Ureter (tissue), 1 donor: ENCODE results near the gene MT1F. TPM values are rescaled to one million over a fixed set of nuclear protein-coding genes. Genes with fewer than 3 reads are reported as not detected.

Source experiments
- DNase-seq: peaks from one replicate; pipeline ENCODE4 v3.0.0-alpha.2; 2020; ENCODE audit warnings: low spot score
- total RNA-seq: library from RNA; stranded (reverse); gene quantifications from one replicate; pipeline ENCODE4 v1.2.4, GENCODE V29; 2023
- donor health status: DM: yes; HTN: yes; CAD: no.

The MT1F gene
- total RNA-seq, 1 donor from 2014 or later = 8.7 TPM

DNA sequence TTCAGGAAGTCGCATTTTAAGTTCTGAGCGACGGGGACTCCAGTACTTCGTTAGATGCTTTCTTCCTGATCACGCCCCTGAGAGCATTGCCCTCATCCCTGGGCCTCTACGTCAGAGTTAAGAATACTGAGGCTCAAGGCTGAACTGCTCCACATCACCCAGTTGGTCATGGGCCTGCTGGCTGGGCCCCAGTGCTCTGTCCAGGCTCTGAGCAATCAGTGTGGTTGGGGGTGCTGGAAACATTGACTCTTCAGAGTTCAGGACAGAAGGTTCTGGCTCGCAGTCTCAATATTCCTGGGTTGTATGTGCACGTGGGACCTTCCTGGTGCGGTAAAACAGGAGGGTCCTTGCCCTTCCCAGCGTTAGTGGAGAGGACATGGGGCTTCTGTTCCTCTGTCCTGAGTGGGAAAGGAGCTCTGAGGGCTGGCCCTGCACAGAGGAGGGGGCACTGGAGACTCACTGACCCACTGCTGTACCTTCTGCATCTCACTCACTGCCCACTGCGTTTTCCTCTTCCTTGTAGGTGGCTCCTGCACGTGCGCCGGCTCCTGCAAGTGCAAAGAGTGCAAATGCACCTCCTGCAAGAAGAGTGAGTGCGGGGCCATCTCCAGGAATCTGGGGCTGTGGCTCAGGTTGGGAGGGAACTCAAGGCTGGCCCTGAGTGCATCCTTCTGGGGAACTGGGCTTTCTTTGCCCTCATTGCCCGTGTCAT lies 31.7 kb upstream of the MT1F start:
- DNase-seq = no peak

DNA sequence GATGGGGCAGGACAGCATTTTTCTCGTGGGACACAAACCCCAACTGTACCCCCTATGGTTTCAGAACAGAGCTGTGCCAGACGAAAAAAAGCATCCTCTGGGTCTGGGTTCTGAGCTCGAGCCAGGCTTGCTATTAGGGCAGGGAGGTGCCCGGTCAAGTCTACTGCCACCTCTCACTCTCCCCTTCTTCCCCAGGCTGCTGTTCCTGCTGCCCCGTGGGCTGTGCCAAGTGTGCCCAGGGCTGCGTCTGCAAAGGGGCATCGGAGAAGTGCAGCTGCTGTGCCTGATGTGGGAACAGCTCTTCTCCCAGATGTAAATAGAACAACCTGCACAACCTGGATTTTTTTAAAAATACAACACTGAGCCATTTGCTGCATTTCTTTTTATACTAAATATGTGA lies 31.1 kb upstream of the MT1F start:
- no peak for DNase-seq

DNA sequence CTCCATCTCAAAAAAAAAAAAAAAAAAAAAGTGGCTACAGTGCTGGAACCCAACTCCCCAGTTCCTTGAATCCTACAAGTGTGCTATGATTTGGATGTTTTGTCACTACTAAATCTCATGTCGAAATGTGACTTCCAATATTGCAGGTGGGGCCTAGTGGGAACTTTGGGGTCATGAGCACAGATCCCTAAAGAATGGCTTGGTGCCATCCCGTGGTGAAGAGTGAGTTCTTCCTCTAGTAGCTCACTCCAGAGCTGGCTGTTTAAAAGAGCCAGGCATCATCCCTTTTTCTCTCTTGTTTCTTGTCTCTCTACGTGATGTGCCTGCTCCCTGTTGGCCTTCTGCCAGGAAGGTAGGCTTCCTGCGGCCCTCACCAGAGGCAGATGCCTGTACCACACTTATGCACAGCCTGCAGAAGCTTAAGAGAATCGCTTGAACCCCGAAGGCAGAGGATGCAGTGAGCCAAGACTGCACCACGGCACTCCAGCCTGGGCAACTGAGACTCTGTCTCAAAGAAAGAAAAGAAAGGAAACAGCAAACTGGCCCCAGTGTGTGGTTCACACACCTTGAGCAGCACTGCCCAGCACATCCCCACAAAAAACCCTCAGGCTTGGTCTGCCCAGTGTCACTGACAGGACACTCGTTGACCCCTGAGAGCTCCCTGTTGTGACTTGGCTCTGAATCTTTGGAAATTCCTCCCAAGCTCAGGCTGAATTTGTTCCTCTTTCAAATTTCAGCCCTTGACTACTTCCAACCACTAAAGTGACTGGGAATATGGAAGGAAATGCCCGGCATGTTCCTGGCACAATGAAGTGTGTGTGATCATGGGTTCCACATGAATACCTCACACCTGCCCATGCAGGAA lies 29.0 kb upstream of the MT1F start:
- DNase-seq = no peak

DNA sequence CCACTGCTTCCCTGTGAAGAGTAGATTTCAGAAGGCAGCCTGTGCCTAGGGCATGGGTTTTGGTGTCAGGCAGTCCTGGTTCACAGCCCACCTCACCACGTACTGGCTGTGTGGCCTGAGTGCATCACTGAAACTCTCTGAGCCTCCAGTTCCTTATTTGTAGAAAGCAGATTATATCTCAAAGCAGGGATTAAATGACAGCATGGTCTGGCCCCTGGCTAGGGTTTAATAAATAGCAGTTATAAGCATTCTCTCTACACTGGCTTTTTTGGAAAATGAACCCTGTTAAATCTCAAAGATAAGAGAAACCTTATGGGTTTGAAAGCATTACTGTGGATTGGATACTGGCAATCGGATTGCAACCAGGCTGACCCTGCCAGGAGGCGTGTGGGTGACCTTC lies 28.2 kb upstream of the MT1F start:
- DNase-seq = no peak

DNA sequence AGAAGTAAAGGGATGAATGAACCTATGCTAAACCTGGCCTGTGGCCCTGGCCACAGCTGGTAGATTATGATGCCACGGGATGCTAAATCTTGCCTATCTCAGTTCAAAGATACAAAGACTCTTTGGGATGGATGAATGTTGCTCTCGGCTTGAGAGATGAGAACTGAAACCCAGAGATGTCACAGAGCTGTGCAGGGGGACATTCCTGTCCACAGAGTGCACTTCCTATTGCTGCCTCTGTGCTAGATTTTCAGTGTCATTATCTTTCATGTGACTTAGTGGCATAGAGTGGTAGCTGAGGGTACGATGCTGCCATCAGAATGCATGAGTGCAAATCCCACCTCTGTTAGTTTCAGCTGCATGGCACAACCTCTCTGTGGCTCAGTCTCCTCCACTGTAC lies 27.6 kb upstream of the MT1F start:
- DNase-seq = no peak

DNA sequence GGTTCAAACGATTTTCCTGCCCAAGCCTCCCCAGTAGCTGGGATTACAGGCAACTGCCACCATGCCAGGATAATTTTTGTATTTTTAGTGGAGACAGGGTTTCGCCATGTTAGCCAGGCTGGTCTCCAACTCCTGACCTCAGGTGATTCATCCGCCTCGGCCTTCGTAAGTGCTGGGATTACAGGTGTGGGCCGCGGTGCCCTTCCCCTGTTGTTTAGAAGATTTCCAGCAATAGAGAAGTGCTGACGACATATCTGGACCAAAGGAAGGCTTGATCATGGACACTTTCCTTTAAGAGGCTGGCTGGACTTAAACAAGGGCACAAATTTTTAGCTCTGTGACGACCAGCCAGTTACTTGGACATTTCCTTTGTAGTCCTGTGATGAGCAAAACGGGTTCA lies 26.6 kb upstream of the MT1F start:
- DNase-seq = no peak

DNA sequence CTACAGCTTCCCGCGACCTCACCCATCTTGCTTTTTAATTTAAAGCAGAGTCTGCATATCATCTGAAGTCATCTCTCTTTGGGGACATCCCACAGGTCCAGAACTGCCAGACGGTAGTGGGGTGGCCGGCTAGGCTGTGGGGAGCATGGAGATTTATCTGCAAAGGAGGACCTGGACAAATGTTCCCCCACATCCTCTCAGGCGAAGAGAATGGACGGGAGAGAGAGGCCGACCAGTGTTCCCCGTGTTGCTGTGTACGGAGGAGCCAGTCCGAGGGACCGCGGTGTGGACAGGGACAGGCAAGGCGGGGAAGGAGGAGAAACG lies 26.0 kb upstream of the MT1F start:
- DNase-seq = no peak

DNA sequence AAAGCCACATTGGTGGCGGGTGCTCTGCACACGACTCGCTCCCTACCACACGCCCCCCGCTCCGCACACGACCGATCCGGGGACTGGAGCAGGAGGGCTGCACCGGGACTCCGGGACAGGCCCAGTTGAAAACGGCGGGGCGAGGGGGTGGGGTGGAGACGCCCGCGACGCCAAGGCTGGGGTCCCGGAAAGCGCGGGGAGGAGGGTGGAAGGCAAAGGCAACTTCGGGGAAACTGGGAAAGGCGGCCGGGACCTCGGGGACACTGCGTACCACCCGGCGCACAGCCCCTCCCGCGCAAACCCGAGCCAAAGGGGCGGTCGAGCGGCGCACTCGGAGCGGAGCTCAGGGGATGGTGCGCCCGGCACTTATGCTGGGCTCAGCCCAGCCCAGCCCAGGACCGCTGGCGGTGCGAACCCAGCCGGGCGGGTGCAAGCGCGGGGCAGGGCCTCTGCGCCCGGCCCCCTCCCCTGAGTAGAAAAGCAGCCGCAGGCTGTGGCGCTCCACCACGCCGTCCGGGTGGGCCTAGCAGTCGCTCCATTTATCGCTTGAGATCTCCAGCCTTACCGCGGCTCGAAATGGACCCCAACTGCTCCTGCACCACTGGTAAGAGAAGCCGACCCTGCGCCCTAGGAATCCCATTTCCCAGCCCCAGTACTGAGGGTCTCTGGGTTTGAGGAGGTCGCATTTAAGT lies 25.5 kb upstream of the MT1F start, which contains the start of gene MT1M:
MT1M (plus strand) TSS at position 504 of the 692 bp plus-strand sequence; CDS start at position 577, 73 bp downstream.
- DNase-seq = peak; percentile 58

DNA sequence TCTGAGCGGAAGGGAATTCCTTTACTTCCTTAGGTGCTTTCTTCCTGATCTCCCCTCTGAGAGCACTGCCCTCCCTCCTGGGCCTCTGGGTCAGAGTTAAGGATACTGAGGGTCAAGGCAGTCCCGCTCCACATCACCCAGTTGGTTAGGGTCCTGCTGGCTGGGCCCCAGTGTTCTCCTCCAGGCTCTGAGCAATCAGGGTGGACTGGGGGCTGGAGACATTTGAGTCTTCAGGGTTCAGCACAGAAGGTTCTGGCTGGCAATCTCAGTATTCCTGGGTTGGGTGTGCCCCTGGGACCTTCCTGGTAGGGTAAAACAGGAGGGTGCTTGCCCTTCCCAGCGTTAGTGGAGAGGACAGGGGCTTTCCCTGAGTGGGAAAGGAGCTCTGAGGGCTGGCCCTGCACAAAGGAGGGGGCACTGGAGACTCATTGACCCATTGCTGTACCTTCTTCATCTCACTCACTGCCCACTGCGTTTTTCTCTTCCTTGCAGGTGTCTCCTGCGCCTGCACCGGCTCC lies 24.9 kb upstream of the MT1F start:
- no peak for DNase-seq

DNA sequence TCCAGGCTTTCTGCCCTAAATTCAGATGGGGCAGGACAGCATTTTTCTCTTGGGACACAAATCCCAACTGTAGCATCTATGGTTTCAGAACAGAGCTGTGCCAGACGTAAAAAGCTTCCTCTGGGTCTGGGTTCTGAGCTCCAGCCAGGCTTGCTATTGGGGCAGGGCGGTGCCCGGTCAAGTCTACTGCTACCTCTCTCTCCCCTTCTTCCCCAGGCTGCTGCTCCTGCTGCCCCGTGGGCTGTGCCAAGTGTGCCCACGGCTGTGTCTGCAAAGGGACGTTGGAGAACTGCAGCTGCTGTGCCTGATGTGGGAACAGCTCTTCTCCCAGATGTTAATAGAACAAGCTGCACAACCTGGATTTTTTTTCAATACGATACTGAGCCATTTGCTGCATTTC lies 24.2 kb upstream of the MT1F start:
- no peak for DNase-seq

DNA sequence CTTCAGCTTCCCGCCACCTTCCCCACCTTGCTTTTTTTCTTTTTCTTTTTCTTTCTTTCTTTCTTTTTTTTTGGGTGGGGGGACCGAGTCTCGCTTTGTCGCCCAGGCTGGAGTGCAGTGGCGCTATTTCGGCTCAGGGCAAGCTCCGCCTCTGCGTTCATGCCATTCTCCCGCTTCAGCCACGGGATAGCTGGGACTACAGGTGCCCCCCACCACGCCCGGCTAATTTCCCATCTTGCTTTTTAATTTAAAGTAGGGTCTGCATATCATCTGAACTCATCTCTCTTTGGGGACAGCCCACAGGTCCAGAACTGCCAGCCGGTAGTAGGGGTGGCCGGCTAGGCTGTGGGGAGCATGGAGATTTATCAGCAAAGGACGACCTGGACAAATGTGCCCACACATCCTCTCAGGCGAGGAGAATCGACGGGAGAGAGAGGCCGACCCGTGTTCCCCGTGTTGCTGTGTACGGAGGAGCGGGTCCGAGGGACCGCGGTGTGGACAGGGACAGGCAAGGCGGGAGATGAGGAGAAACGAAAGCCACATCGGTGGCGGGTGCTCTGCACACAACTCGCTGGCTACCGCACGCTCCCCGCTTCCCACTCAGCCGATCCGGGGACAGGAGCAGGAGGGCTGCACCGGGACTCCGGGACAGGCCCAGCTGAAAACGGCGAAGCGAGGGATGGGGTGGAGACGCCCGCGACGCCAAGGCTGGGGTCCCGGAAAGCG lies 22.9 kb upstream of the MT1F start:
- DNase-seq = no peak

DNA sequence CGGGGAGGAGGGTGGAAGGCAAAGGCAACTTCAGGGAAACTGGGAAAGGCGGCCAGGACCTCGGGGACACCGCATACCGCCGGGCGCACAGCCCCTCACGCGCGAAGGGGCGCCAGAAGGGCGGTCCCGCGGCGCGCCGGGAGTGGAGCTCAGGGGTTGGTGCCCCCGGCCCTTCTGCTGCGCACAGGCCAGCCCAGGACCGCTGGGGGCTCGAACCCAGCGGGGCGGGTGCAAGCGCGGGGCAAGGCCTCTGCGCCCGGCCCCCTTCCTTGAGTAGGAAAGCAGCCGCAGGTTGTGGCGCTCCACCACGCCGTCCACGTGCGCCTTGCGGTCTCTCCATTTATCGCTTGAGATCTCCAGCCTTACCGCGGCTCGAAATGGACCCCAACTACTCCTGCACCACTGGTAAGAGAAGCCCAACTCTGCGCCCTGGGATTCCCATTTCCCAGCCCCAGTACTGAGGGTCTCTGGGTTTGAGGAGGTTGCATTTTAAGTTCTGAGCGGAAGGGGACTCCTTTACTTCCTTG lies 22.3 kb upstream of the MT1F start:
- no peak for DNase-seq

DNA sequence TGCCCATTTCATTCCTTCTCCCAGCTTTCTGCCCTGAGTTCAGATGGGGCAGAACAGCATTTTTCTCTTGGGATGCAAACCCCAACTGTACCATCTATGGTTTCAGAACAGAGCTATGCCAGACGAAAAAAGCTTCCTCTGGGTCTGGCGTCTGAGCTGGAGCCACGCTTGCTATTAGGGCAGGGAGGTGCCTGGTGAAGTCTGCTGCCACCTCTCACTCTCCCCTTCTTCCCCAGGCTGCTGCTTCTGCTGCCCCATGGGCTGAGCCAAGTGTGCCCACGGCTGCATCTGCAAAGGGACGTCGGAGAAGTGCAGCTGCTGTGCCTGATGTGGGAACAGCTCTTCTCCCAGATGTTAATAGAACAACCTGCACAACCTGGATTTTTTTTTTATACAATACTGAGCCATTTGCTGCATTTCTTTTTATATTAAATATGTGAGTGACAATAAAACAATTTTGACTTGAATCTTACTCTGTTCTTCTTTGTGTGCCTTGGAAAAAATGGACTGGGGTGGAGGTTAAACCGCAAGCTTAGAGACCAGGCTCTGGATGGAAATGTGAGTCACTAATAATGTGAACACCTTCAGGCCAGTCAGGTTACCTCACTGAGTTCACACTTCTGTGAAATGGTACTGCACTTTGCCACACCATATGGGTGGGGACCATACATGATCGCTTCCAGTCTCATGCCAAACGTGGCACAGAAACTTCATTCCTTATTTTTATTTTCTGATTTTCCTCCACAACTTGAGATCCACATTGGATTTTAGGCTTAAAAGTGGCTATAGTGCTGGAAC lies 20.9 kb upstream of the MT1F start:
- no peak for DNase-seq

DNA sequence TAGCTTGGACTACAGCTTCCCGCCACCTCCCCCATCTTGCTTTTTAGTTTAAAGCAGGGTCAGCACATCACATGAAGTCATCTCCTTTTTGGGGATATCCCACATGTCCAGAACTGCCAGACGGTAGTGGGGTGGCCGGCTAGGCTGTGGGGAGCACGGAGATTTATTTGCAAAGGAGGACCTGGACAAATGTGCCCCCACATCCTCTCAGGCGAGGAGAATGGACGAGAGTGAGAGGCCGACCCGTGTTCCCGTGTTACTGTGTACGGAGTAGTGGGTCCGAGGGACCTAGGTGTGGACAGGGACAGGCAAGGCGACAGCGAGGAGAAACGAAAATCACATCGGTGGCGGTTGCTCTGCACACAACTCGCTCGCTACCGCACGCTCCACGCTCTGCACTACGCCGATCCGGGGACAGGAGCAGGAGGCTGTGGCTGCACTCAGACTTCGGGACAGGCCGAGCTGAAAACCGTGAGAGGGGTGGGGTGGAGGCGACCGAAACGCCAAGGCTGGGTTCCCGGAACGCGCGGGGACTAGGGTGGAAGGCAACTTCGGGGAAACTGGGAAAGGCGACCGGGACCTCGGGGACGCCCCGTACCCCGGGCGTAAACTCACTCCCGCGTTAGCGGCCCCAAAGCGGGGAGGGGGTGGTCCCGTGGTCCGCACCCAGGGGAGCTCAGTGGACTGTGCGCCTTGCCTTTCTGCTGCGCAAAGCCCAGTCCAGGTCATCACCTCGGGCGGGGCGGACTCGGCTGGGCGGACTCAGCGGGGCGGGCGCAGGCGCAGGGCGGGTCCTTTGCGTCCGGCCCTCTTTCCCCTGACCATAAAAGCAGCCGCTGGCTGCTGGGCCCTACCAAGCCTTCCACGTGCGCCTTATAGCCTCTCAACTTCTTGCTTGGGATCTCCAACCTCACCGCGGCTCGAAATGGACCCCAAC lies 19.7 kb upstream of the MT1F start, which contains the start of gene MT1A:
MT1A (plus strand) TSS at position 853 of the 937 bp plus-strand sequence; CDS start at position 926, 73 bp downstream.
- DNase-seq = peak; percentile 83

DNA sequence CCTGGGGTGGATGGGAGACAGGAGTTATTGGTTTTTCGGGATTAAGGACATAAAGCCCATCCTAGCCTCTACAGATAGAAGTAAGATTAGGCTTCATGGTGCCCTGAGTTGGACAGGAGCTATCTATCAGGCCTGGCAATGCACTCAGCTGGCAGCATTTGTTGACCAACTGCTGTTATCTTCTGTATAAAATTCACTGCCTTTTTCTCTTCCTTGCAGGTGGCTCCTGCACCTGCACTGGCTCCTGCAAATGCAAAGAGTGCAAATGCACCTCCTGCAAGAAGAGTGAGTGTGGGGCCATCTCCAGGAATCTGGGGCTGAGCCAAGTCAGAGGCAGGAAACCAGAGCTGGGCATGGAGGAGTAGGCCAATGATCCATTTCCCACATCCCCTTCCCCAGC lies 18.7 kb upstream of the MT1F start:
- DNase-seq = no peak

DNA sequence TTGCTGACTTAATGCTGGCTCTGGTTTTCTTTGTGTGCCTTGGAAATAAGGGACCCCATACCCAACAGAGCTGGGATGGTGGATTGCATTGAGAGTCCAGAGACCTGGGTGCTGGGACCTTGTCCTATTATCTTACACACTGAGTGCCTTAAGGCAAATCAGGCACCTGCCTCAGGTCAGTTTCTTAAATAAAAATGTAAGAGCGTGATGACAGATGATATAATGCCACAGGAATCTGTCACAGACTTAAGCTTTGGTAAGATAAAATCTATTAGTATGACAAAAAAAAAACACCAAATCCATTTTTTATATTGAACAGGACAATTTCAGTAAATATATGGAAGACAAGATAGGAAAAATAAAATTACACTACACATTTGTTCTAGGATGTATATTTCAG lies 17.7 kb upstream of the MT1F start:
- DNase-seq = no peak

DNA sequence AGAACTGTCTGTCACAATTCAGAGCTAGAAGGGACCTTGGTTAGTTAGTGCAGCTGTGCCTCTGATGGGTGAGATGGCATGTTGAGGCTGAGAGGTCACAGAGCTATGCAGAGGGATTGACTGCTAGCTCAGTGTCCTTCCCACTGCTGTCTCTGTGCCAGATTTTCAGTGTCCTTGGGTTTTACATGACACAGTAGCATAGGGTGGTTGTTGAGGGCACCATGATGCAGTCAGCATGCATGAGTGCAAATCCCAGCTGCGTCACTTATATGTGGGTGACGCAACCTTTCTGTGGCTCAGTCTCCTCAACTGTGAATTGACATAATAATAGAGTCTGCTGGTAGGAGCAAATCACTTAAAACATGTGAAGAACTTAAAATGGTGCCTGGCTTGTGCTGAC lies 16.6 kb upstream of the MT1F start:
- DNase-seq = no peak

DNA sequence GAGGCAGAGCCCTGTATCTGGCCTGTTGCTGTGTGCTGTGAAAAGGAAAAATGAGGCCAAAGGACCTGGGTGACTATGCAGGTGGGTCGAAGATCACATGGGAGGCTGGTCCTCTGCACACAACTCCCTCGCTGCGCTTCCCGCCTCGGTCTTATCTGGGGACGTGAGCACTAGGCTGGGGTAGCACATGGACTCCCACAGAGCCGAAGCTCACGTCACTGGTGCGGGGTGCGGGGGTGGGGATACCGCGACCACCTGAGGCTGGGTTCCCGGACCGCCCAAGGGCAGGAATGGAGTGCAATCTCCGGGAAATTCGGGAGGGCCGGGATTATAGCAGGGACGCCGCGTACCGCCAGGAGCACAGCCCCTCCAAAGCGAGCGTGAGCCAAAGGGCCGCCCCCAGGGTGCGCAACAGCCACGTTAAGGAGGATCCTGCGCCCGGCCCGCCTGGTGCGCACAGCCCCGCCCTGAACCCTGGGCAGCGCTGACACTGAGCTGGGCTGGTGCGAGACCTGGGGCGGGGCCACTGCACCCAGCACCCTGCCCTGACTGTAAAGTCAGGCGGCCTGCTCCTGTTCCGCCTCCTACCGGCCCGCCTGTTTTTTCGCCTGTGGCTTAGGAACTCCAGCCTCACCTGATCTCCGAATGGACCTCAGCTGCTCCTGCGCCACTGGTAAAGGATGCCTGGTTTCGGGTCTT lies 14.5 kb upstream of the MT1F start:
- peak; percentile 80 for DNase-seq

DNA sequence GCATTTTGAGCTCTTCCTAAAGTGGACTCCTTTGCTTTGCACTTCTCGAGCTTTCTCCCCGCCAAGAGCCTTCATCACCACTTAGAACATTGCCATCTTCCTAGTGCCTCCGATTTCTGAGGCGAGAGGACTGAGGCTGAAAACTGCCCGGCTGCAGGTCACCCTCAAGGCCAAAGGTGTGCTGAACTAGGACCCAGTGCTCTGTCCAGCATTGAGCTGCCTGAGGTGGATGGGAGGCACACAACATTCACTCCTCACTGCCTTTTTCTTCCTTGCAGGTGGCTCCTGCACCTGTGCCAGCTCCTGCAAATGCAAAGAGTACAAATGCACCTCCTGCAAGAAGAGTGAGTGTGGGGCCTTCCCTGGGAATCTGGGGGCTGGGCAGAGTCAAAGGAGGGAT lies 13.9 kb upstream of the MT1F start:
- no peak for DNase-seq
